D721Med (cell line): ENCODE measurements around the gene CDK4.

Experiments
- DNase-seq: peaks from one replicate; pipeline ENCODE4 v3.0.0; 2011; ENCODE audit warnings: low spot score; ENCODE audit not compliant: insufficient read length
- FAIRE-seq: peaks from 2 replicates; lab custom pipeline; 2011; peaks lifted over from hg19 to GRCh38; lab: Jason Lieb, UNC
- TF ChIP-seq, protein P1 (sequence below): IDR thresholded peaks from 2 replicates; pipeline ENCODE4 v1.5.1; 2012; ENCODE audit warnings: mild to moderate bottlenecking, control low read depth; ENCODE audit not compliant: insufficient read depth; ENCODE audit errors: missing control alignments

The CDK4 gene

DNA sequence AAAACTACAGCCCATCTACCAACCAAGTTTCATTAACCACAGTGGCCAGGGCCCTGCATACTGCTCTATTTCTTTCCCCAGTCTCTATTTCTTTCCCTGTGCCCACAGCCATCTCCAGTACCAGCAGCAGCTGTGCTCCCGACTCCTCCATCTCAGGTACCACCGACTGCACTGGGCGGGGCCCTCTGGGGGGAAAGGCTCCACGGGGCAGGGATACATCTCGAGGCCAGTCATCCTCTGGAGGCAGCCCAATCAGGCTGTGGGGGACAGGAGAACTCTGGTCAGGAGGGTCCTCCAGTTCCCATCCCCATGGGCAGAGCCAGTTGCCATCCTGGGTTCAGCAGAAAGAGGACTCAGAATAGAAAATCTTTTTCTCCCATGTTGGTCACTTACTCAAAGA is 3.0 kb downstream of the CDK4 start:
- no peak for FAIRE-seq
- TF ChIP-seq, protein P1, sequence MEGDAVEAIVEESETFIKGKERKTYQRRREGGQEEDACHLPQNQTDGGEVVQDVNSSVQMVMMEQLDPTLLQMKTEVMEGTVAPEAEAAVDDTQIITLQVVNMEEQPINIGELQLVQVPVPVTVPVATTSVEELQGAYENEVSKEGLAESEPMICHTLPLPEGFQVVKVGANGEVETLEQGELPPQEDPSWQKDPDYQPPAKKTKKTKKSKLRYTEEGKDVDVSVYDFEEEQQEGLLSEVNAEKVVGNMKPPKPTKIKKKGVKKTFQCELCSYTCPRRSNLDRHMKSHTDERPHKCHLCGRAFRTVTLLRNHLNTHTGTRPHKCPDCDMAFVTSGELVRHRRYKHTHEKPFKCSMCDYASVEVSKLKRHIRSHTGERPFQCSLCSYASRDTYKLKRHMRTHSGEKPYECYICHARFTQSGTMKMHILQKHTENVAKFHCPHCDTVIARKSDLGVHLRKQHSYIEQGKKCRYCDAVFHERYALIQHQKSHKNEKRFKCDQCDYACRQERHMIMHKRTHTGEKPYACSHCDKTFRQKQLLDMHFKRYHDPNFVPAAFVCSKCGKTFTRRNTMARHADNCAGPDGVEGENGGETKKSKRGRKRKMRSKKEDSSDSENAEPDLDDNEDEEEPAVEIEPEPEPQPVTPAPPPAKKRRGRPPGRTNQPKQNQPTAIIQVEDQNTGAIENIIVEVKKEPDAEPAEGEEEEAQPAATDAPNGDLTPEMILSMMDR, result no peak
- DNase-seq, result no peak

DNA sequence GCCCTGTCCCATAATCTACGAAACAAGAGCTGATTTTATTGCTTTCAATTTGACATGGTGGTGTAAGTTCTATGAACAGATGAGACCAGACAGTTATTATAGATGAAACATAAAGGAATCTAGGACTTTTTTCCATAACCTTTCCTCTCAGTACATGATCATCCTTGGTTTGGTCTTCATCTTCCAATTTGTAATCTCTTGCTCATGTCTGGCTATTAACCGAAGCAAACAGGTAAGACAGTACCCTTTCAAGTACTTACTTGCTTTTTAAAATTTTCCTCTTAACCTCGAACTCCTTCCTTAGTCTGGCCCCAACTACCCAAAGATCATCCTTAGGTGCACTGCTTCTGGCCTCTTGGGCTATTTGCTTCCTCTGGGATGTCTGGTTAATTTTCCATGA is 6.1 kb downstream of the CDK4 start:
- no peak for FAIRE-seq
- TF ChIP-seq, protein P1, result no peak
- DNase-seq, result no peak

DNA sequence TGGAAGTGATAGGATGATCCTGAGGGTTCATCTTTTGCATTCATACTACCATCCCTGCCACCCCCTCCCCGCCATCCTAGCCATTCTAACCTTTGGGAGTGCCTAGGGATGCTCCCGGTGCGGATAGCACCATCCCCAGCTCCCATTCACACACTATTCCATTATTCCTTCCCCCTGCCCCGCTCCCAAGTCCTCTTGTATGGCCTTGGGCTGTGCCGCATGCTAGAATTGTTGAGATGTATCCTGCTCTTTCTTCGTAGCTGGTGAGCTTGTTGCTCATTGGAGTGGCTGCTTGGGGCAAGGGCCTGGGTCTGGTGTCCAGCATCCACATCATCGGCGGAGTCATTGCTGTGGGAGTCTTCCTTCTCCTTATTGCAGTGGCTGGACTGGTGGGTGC is 6.6 kb downstream of the CDK4 start:
- TF ChIP-seq, protein P1, result no peak
- no peak for FAIRE-seq
- no peak for DNase-seq

DNA sequence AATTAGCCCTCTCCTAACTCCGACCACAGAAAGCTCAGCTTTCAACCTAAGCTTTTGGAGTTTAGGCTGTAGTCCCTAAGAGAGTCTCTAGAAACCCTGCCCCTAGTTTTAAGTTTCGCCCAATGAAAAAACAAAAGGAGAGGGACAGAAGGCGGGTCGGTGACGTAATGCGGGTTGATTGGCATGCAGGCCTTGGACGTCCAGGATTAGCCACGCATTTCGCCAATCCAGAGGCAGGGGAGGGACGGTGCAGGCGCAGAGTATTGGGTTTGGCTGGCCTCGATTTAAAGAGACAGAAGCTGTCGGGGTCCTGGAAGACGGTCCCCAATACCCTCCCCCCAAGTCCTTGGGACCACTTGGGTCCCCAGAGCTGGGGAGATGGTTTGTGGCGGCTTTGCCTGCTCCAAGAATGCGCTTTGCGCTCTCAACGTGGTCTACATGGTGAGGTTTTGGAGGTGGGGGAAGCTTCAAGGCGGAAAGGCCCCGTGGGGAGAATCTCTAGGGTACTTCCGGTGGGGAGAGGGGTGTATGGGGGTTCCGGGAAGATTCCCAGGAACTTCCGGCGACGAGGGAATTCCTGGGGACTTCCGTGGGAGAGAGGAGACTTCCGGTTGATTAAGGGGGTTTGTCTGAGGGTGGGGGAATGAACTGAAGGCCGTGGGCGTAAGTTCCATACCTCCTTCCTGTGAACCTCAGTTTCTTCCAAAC is 7.2 kb downstream of the CDK4 start, which contains the start of gene TSPAN31:
TSS of gene TSPAN31 (plus strand) at position 263 of the 708 bp plus-strand sequence. CDS start at position 379, 116 bp downstream.
- FAIRE-seq (peak; percentile 58), DNase-seq (peak; percentile 68)
- TF ChIP-seq, protein P1, result no peak

DNA sequence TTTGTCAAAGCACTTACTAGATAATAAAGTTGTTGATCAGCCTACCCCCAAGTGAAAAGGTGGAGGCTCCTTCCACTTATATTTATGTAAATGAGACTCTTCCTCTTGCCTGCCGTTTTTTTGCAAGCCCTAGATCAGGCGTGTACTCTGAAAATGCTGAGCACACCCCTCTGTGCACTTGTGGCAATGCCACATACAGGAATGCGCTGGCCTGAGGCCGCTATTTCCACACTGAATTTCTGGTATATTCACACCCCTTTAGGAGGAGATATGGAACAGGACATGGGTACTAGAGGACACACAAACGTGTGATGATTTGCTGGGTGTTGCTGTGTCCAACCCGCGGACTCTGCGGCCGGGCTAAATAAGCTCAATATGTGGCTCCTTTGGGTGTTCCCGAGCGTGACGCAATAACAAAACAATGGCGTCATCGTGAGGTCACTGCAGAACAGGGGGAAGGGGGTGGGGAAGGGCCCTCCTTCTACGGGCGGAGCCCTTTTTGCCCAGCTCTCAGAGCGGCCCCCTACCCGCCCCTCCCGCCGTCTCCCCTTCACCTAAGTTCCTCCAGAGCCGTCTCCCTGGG is 7.8 kb downstream of the CDK4 start:
- DNase-seq, result peak; percentile 62
- no peak for FAIRE-seq

DNA sequence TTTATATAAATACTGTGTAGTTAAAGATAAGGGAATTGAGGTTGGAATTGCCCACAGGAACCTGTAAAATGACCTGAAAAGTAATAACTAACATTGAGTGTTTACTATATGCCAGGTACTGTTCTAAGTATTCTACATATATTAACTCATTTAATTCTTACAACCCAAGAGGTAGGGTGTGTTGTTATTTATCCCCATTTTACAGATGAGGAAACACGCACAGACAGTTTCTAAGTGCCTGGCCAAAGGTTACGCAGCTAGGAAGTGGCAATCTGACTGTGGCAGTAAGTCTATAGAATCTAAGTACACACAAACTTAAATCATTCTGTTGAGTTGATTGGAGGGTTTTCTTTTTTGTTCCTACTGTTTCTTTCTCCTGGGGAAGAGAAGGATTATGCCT is 8.3 kb downstream of the CDK4 start:
- TF ChIP-seq, protein P1, result no peak
- DNase-seq, result no peak
- no peak for FAIRE-seq

More for the DNA sequence above, 7.8 kb downstream of the CDK4 start:
- TF ChIP-seq, protein P1, result no peak
